GM23338 (cell line): ENCODE measurements around the gene BCAS3.

Source experiments
- CREB1 ChIP-seq: fragments of 250-450 bp; sonication (Bioruptor Pico); IDR thresholded peaks from 2 replicates; pipeline ENCODE4 v1.5.0; 2020; ENCODE audit warnings: low read depth, mild to moderate bottlenecking, moderate library complexity
- ETS1 ChIP-seq: IDR thresholded peaks from 2 replicates; pipeline ENCODE4 v1.6.1; 2016; ENCODE audit warnings: antibody characterized with exemption
- EZH2 ChIP-seq: fragments of 200-600 bp; sonication (generic); IDR thresholded peaks from one replicate; pipeline ENCODE4 v1.8.0; 2017; ENCODE audit warnings: antibody characterized with exemption, mild to moderate bottlenecking, low read depth; ENCODE audit not compliant: unreplicated experiment
- EZH2phosphoT487 ChIP-seq: fragments of 200-600 bp; sonication (generic); IDR thresholded peaks from one replicate; pipeline ENCODE4 v1.8.1; 2018; ENCODE audit warnings: antibody characterized with exemption; ENCODE audit not compliant: unreplicated experiment
- JUNB ChIP-seq: IDR thresholded peaks from one replicate; pipeline ENCODE4 v1.6.1; 2016; ENCODE audit warnings: antibody characterized with exemption; ENCODE audit not compliant: unreplicated experiment
- NANOG ChIP-seq: IDR thresholded peaks from 2 replicates; pipeline ENCODE4 v1.6.1; 2016; ENCODE audit warnings: antibody characterized with exemption, borderline replicate concordance
- POLR2AphosphoS5 ChIP-seq: IDR thresholded peaks from 2 replicates; pipeline ENCODE4 v1.6.1; 2016; ENCODE audit warnings: antibody characterized with exemption, low read depth
- REST ChIP-seq: IDR thresholded peaks from one replicate; pipeline ENCODE4 v1.6.1; 2018; ENCODE audit warnings: antibody characterized with exemption; ENCODE audit not compliant: unreplicated experiment
- TF ChIP-seq, protein P1 (sequence below), 2 experiments: fragments of 200-600 bp in 1 of 2; sonication (generic) in 1 of 2; conservative IDR thresholded peaks; 2 replicates each; pipeline versions ENCODE4 v1.5.1 to v1.6.1; 2016 to 2017; ENCODE audit warnings: antibody characterized with exemption in 2 of 2, low read depth in 2 of 2, mild to moderate bottlenecking in 2 of 2, moderate library complexity in 1 of 2
- TF ChIP-seq, protein P2 (sequence below): fragments of 250-450 bp; sonication (Bioruptor Pico); IDR thresholded peaks from 2 replicates; pipeline ENCODE4 v1.5.0; 2020; ENCODE audit warnings: mild to moderate bottlenecking, moderate library complexity

GRCh38 chr17:61404913-61405685 is 727.4 kb downstream of the BCAS3 start:
- TF ChIP-seq EZH2 (peak; percentile 77), ETS1 (no peak), POLR2AphosphoS5 (no peak), REST (no peak), CREB1 (CRISPR knock-in tag) (no peak), EZH2phosphoT487 (no peak), NANOG (no peak), JUNB (no peak)
- TF ChIP-seq, protein P1, sequence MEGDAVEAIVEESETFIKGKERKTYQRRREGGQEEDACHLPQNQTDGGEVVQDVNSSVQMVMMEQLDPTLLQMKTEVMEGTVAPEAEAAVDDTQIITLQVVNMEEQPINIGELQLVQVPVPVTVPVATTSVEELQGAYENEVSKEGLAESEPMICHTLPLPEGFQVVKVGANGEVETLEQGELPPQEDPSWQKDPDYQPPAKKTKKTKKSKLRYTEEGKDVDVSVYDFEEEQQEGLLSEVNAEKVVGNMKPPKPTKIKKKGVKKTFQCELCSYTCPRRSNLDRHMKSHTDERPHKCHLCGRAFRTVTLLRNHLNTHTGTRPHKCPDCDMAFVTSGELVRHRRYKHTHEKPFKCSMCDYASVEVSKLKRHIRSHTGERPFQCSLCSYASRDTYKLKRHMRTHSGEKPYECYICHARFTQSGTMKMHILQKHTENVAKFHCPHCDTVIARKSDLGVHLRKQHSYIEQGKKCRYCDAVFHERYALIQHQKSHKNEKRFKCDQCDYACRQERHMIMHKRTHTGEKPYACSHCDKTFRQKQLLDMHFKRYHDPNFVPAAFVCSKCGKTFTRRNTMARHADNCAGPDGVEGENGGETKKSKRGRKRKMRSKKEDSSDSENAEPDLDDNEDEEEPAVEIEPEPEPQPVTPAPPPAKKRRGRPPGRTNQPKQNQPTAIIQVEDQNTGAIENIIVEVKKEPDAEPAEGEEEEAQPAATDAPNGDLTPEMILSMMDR (conservative IDR thresholded peaks at IDR 0.05; ENCODE audit: low read depth in 2 of 2), result no peak
- TF ChIP-seq, protein P2, sequence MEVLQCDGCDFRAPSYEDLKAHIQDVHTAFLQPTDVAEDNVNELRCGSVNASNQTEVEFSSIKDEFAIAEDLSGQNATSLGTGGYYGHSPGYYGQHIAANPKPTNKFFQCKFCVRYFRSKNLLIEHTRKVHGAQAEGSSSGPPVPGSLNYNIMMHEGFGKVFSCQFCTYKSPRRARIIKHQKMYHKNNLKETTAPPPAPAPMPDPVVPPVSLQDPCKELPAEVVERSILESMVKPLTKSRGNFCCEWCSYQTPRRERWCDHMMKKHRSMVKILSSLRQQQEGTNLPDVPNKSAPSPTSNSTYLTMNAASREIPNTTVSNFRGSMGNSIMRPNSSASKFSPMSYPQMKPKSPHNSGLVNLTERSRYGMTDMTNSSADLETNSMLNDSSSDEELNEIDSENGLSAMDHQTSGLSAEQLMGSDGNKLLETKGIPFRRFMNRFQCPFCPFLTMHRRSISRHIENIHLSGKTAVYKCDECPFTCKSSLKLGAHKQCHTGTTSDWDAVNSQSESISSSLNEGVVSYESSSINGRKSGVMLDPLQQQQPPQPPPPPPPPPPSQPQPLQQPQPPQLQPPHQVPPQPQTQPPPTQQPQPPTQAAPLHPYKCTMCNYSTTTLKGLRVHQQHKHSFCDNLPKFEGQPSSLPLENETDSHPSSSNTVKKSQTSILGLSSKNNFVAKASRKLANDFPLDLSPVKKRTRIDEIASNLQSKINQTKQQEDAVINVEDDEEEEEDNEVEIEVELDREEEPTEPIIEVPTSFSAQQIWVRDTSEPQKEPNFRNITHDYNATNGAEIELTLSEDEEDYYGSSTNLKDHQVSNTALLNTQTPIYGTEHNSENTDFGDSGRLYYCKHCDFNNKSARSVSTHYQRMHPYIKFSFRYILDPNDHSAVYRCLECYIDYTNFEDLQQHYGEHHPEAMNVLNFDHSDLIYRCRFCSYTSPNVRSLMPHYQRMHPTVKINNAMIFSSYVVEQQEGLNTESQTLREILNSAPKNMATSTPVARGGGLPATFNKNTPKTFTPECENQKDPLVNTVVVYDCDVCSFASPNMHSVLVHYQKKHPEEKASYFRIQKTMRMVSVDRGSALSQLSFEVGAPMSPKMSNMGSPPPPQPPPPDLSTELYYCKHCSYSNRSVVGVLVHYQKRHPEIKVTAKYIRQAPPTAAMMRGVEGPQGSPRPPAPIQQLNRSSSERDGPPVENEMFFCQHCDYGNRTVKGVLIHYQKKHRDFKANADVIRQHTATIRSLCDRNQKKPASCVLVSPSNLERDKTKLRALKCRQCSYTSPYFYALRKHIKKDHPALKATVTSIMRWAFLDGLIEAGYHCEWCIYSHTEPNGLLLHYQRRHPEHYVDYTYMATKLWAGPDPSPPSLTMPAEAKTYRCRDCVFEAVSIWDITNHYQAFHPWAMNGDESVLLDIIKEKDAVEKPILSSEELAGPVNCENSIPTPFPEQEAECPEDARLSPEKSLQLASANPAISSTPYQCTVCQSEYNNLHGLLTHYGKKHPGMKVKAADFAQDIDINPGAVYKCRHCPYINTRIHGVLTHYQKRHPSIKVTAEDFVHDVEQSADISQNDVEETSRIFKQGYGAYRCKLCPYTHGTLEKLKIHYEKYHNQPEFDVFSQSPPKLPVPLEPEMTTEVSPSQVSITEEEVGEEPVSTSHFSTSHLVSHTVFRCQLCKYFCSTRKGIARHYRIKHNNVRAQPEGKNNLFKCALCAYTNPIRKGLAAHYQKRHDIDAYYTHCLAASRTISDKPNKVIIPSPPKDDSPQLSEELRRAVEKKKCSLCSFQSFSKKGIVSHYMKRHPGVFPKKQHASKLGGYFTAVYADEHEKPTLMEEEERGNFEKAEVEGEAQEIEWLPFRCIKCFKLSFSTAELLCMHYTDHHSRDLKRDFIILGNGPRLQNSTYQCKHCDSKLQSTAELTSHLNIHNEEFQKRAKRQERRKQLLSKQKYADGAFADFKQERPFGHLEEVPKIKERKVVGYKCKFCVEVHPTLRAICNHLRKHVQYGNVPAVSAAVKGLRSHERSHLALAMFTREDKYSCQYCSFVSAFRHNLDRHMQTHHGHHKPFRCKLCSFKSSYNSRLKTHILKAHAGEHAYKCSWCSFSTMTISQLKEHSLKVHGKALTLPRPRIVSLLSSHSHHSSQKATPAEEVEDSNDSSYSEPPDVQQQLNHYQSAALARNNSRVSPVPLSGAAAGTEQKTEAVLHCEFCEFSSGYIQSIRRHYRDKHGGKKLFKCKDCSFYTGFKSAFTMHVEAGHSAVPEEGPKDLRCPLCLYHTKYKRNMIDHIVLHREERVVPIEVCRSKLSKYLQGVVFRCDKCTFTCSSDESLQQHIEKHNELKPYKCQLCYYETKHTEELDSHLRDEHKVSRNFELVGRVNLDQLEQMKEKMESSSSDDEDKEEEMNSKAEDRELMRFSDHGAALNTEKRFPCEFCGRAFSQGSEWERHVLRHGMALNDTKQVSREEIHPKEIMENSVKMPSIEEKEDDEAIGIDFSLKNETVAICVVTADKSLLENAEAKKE (CRISPR knock-in tag), result no peak
